Measurements from ENCODE around the gene NUFIP1. TPM values are rescaled to one million over a fixed set of nuclear protein-coding genes. Genes with fewer than 3 reads are reported as not detected.

NUFIP1 gene
- total RNA-seq, 4 donors from 2014 or later: 0.88 to 4.0 (median 3.7) TPM

- no peak for TF ChIP-seq POLR2A (IDR thresholded peaks at IDR 0.05)
- TF ChIP-seq, protein P1, sequence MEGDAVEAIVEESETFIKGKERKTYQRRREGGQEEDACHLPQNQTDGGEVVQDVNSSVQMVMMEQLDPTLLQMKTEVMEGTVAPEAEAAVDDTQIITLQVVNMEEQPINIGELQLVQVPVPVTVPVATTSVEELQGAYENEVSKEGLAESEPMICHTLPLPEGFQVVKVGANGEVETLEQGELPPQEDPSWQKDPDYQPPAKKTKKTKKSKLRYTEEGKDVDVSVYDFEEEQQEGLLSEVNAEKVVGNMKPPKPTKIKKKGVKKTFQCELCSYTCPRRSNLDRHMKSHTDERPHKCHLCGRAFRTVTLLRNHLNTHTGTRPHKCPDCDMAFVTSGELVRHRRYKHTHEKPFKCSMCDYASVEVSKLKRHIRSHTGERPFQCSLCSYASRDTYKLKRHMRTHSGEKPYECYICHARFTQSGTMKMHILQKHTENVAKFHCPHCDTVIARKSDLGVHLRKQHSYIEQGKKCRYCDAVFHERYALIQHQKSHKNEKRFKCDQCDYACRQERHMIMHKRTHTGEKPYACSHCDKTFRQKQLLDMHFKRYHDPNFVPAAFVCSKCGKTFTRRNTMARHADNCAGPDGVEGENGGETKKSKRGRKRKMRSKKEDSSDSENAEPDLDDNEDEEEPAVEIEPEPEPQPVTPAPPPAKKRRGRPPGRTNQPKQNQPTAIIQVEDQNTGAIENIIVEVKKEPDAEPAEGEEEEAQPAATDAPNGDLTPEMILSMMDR (IDR thresholded peaks at IDR 0.05): no peak
- intact Hi-C loops (cut with DNase I; ENCODE audit: low total_unique reads): no loop called here
- WGBS, 2 donors: 93 to 100% methylated on average over 3 of the region's 3 CpGs
- DNase-seq (ENCODE audit: low spot score in 2 of 2): no peak
- no peak overlapping the region for H3K4me3 ChIP-seq (ENCODE audit: low read depth, poor library complexity, severe bottlenecking)
These were observed 27.6 kb upstream of the NUFIP1 start for GRCh38 chr13:45016792-45017425.

GRCh38 chr13:45015300-45015699 is 26.0 kb upstream of the NUFIP1 start:
- TF ChIP-seq POLR2A (IDR thresholded peaks at IDR 0.05): no peak
- TF ChIP-seq, protein P1 (IDR thresholded peaks at IDR 0.05): no peak

GRCh38 chr13:45011198-45011597 is 21.9 kb upstream of the NUFIP1 start:
- intact Hi-C loops (cut with DNase I; ENCODE audit: low total_unique reads): no loop called here

More at GRCh38 chr13:45015300-45015699, 26.0 kb upstream of the NUFIP1 start:
- 78 to 85% methylated on average over 2 of the region's 2 CpGs for WGBS, 2 donors
- no peak for DNase-seq (ENCODE audit: low spot score in 2 of 2)
- intact Hi-C loops (cut with DNase I; ENCODE audit: low total_unique reads): no loop called here
- H3K4me3 ChIP-seq (ENCODE audit: low read depth, poor library complexity, severe bottlenecking): no peak overlapping the region

DNA sequence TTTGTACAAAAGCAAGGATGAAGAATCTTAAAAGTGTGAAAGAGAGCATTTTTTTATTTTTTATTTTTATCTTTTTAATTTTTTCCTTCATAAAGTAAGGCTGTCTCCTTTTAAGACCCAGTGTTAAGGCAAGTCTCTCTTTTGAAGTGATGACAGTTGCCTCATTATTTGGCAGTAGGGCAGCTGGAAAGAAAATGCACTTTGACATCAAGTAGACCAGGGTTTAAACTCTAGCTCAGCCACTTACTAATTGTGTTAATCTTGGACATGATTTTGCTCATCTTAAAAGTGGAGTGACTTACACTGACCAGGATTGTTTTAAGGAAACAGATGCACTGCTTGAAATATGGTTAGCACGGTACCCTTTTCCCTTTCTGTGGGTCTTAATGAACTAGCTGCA is 18.6 kb upstream of the NUFIP1 start:
- WGBS, 2 donors: 95 to 97% methylated on average over 1 of the region's 1 CpG
- DNase-seq (ENCODE audit: low spot score in 2 of 2): no peak
- H3K4me3 ChIP-seq (ENCODE audit: low read depth, poor library complexity, severe bottlenecking): no peak overlapping the region
- intact Hi-C loops (cut with DNase I; ENCODE audit: low total_unique reads): no loop called here
- TF ChIP-seq, protein P1 (IDR thresholded peaks at IDR 0.05): no peak
- TF ChIP-seq POLR2A (IDR thresholded peaks at IDR 0.05): no peak

More at GRCh38 chr13:45011198-45011597, 21.9 kb upstream of the NUFIP1 start:
- DNase-seq (ENCODE audit: low spot score in 2 of 2): no peak
- TF ChIP-seq POLR2A (IDR thresholded peaks at IDR 0.05): no peak
- TF ChIP-seq, protein P1 (IDR thresholded peaks at IDR 0.05): no peak
- no peak overlapping the region for H3K4me3 ChIP-seq (ENCODE audit: low read depth, poor library complexity, severe bottlenecking)
- WGBS, 2 donors: 93 to 96% methylated on average over 6 of the region's 6 CpGs

DNA sequence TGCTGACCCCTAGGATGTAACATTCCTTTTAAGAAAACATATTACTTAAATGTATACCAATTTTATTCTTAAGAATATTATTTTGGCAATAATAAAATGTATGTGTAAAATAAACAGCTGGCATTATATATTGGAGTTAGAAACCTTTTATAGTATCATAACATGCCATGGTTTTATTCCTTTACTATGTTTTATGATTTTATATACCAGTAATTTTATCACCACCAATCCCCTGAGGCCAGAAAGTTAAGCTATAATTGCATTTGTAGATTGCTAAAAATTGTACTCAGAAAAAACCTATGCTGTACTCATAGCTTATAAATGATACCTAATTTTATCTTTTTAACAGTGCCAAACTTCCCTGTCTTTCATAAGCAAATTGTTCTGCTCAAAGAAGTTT is 18.0 kb upstream of the NUFIP1 start:
- intact Hi-C loops (cut with DNase I; ENCODE audit: low total_unique reads): no loop called here
- H3K4me3 ChIP-seq (ENCODE audit: low read depth, poor library complexity, severe bottlenecking): no peak overlapping the region
- DNase-seq (ENCODE audit: low spot score in 2 of 2): no peak
- TF ChIP-seq POLR2A (IDR thresholded peaks at IDR 0.05): no peak
- TF ChIP-seq, protein P1 (IDR thresholded peaks at IDR 0.05): no peak

- no peak for DNase-seq (ENCODE audit: low spot score in 2 of 2)
- WGBS, 2 donors: 91 to 96% methylated on average over 2 of the region's 2 CpGs
- intact Hi-C loops (cut with DNase I; ENCODE audit: low total_unique reads): no loop called here
- H3K4me3 ChIP-seq (ENCODE audit: low read depth, poor library complexity, severe bottlenecking): no peak overlapping the region
- no peak for TF ChIP-seq POLR2A (IDR thresholded peaks at IDR 0.05)
- TF ChIP-seq, protein P1 (IDR thresholded peaks at IDR 0.05): no peak
These were observed 14.8 kb upstream of the NUFIP1 start for GRCh38 chr13:45004096-45004495.

Measured in lower leg skin (tissue), 4 donors.